TTC549 (cell line): ENCODE data around the gene CTIF.

Source experiments
- FAIRE-seq: peaks from 2 replicates; lab custom pipeline; 2012; peaks lifted over from hg19 to GRCh38; lab: Jason Lieb, UNC

CTIF gene

GRCh38 chr18:48821251-48821590, 282.4 kb downstream of the CTIF start:
- no peak for FAIRE-seq

DNA sequence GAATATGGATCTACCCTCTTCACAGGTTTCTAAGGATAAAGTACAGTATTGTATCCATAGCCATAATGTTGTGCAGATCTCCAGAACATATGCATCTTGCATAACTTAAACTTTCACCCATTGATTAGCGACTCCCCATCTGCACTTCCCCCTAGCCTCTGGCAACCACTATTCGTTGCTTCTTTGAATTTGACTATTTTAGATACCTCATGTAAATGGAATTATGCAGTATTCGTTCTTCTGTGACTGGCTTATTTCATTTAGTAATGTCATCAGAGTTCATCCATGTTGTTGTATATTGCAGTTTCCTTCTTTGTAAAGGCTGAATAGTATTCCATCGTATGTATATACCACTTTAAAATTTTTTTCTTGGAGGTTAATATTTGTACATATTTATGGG, 283.0 kb downstream of the CTIF start:
- no peak for FAIRE-seq

GRCh38 chr18:48824231-48824970, 285.6 kb downstream of the CTIF start:
- no peak for FAIRE-seq

DNA sequence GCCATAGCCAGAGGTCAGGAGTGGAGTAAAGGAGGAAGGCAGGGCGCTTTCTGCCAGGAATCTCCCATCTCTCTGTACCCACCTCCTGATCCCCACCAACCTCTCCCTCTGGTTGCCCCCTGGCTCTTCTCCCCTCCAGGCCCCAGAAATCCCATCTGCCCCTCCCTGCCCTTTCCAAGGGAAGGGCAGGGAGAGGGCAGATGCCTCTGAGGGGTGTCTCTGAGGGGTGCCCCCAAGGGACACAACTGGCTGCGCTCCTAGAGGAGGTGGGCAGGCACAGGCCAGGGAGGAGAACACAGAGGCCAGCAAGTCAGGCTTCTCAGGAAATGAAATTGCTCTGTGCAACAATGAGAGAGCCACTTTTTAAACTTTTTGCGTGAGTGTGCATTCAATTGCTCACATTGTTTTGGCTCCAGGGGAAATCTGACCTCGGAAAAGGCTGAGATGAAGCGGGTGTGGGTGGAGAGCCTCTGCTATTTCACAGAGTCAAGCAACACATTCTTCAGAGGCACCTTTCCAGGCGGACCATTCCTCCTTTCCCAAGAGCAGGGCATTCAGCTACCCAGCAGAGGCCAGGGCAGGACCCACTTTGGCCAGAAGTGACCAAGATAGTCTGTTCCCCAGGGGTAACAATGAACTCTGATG, 286.4 kb downstream of the CTIF start:
- FAIRE-seq, result no peak

DNA sequence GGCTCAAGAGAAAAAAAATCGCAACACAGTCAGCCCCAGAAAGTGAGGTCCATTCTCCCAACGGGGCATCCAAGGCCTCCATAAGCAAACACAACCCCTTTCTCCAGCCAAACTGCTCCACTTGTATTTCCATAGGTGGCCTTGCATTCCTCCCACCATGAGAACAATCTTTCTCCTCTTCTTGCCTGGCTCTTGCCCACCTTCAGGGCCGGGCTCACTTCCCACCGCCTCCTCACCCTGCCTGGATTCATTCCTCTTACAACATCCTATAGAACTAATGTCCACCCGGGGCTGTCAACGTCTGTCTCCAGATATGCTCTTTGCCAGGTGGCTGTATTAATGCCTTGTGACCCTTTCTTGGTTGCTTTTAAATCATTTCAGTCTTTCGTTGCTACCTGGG, 287.4 kb downstream of the CTIF start:
- FAIRE-seq, result no peak

GRCh38 chr18:48826806-48827205, 288.0 kb downstream of the CTIF start:
- no peak for FAIRE-seq

- no peak for FAIRE-seq
Observed at GRCh38 chr18:48827291-48828193, 288.7 kb downstream of the CTIF start.

DNA sequence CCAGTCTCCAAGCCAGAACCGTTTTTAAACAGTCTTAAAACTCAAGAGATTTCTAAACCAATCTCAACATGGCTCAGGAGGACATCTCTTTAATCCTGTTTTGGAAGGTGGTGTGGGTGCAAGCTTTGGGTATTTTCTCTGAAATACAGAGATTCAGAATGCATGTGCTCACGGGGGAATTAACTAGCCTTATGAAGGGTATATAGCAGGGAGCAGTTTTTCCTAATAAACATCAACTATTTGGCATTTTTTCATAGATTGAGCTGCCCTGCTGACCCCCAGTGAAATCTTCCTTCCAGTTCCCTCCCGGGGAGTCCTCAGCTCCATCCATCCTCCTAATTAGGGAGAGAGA, 289.3 kb downstream of the CTIF start:
- FAIRE-seq, result no peak

- no peak for FAIRE-seq
Observed at GRCh38 chr18:48828691-48829442, 290.0 kb downstream of the CTIF start.

DNA sequence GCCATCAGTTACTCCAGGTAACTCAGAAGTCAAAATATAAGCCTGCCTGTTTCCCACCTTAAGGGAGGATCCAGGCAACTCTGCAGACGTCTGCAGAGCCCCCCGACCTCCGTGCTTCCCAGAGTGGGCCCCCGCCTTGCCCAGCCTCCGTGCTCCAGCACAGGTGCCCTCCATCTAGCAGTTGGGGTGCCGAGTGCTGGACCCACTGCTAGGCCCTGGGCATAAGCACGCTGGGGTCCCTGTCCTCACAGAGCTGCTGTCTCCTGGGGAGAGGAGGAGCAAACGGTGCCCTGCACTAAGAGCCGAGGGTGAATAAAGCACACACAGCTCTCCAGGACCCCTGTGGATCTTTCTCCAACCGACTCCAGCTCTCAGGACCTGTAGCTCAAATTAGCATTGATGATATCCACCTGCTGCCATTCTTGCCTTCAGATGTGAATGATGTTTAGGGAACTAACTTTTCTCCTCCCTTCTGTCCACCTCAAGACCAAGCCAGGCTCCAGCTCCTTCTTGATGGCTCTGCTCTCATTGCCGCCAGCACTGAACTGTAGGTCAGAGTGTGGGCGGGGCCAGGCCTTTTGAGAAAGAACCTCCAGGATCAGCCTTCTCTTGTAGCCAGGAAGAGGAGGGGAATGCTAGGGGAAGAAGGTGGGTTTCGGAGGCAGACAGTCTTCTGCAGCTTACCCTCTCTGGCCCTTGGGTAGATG, 290.8 kb downstream of the CTIF start:
- no peak for FAIRE-seq

GRCh38 chr18:48831113-48831759, 292.4 kb downstream of the CTIF start:
- FAIRE-seq, result no peak

- no peak for FAIRE-seq
Observed at GRCh38 chr18:48831802-48832201, 293.0 kb downstream of the CTIF start.

DNA sequence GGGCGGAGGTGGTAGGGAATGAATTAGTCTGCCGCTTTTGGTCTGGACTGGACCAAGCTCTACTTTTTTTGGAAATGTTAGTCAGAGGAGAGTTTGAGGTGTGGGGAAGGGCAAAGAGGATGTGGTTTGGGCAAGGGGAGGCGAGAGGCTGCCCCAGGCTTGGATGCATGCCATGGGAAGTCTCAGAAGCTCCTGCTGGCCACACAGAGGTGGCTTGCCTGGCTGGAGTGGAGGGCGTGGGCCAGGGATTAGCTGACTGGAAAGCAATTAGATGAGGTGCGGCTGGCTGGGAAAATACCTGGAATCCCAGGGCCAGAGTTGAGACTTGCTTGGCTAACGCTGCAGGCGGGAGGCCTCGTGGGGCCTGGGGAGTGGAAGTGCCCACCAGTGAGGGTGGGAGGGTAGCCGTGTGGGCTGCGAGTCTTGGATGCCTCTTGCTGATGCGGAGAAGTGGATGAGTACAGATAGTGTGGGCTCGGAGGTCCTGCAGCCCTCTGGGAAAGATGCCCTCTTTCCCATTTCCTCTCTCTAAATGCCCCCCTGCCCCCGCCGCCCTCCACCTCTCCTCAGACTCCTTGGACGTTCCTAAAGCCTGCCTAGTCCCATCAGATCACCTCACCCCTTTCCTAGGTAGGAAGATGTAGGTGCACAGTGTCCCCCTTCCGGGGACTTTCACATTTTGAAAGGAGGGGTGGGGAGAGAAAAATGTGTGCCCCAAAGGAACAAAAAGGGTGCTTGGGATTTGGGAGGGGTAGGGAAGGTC, 294.3 kb downstream of the CTIF start:
- FAIRE-seq, result no peak

GRCh38 chr18:48833701-48834412, 295.0 kb downstream of the CTIF start:
- FAIRE-seq, result no peak

GRCh38 chr18:48834413-48835031, 295.7 kb downstream of the CTIF start:
- no peak for FAIRE-seq

DNA sequence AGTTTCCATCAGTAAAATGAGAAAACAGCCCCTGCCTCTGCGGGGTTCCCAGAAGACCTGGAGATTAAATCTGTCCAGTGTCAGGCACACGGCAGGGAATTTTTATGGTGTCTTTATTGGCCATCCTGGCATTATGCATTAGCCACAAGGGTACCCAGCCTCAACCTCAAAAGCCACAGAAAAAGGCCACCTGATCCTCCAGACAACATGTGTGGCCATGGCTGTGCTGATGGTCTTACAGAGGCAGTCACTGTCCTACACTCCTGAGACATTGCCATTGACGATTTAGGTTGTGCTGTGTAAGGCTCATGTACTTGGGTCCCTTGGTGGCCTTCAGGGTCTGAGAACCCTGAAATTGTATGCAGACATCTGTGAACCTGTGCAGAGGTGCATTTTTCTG, 296.3 kb downstream of the CTIF start:
- FAIRE-seq, result no peak

- FAIRE-seq, result no peak
Observed at GRCh38 chr18:48835745-48836170, 296.9 kb downstream of the CTIF start.

DNA sequence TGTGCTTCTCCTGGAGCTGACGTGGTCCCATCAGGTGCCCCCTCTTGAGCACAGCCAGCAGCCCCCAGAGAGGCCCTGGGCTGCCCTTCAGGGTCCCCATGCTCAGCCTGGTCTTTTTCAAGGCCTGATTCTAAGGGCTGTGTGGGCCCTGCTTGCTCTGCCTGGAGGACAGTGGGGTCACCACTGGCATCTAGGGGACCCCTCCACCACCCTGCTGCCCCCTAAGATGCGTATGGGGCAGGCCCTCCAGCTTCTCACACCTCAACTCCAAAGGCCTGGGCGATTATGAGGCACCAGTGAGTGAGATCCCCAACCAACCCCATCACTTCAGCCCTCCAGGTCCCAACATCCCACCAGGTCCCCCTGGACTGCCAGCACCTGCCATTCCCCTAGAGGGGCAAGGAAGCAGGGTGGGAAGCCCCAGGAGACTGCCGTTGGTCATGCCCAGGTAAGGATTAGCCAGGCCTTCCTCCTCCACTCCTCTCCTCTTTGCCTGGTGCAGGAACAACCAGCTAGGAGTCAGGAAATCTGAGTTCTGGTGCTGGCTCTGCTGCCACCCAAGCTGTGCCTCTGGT, 297.5 kb downstream of the CTIF start:
- FAIRE-seq, result no peak
